ENCODE results near the gene SCO1. TPM values are rescaled to one million over a fixed set of nuclear protein-coding genes. Genes with fewer than 3 reads are reported as not detected.

The SCO1 gene
- total RNA-seq, 1 donor from 2014 or later, result 46.0 TPM

DNA sequence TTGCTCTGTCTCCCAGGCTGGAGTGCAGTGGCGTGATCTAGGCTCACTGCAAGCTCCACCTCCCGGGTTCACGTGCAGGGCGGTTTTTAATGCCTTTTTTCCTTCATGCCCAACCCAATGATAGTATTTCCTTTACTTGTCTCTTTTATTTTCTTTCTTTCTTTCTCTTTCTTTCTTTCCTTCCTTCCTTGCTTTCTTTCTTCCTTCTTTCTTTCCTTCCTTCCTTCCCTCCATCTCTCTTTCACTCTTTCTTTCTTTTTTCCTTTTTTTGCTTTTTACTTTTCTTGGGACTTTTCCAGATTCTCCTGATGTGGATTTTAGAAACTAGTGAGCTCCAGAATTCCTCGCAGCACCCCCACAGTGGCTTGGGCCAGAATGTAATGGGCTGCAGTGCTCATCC lies 43.3 kb downstream of the SCO1 start:
- no peak for DNase-seq (ENCODE audit: low read depth in 2 of 2)

DNA sequence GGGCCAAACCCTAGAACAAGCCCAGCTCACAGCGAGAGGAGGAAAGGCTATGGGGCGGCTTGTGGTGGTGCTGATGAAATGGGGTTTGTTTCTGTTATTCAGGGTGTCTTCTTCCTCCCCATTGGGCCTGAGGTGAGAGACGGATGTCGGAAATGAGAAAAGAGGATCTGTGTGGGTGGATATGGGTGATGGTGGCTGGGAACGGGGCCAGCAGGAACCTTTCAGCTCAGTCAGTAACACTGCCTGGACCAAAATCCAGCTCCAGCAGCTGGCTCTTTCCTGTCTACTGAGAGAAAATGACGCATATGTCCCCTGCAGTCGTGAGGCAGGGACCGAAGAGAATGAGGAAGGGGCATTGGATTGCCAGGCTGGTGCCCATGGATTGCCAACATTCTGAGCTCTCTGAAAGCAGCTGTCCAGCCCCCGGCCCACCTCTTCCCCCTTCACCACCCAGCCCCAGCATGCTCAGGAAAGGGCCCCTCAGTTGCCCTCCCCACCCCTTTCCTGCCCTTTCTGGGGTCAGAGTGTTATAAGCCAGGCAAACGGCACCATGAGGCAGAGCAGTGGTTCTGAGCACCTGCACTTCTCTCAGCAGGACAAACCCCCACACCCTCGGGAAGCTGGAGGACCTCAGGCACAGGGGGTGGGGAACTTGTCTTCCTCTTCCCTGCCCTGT lies 44.2 kb downstream of the SCO1 start:
- peak in 1 of 2 donors; percentile 7 for DNase-seq (ENCODE audit: low read depth in 2 of 2)

DNA sequence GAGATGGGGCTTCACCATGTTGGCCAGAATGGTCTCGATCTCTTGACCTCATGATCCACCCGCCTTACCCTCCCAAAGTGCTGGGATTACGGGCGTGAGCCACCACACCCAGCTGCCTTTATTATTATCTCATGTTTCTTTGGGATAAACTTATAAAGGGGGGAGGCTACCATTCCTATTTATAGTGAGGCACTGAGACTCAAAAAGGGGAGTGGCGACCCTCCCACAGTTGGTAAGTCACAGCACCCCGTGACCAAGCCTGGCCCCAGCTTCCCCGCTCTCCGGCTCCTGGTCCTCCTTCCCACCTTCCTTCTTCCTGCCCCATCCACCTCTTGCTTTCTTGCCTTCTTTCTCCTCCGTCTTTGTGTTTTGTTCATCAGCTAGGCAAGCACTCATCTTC lies 45.4 kb downstream of the SCO1 start:
- DNase-seq (ENCODE audit: low read depth in 2 of 2), result no peak

DNA sequence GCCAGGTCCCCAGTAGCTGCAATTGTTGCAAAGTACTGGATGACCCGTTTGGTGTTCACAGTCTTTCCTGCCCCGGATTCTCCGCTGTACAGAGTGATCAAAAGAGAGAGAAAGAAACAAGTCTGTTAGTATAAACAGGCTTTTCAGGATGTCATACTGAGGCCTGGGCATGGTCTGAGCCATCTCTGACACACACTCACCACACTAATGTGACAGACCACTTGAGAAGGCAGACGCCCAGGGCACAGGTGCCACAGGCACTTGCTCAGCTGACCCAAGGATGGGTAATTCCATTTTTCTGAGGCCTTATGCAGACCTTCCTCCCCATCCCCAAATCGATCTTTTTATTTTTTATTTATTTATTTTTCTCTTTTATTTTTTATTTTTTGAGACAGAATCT lies 47.7 kb downstream of the SCO1 start:
- DNase-seq (ENCODE audit: low read depth in 2 of 2), result no peak

DNA sequence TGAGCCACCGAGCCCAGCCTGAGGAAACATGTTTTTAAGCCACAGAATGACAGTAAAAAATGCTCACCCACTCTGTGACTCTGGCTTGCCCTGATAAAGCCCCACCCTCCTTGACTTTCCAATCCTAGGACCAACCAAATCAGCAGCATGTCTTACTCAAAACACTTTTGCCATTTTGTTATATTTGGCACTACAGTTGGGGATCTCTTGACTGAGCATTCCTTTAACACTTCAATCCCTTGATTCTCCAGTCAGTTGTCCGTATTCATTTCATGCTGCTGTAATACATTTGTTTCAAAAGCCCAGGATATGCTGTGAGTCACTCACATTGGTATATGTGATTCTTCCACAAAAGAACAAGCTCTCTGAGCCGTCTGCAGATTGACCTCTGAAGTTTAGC lies 48.4 kb downstream of the SCO1 start:
- DNase-seq (ENCODE audit: low read depth in 2 of 2), result no peak

DNA sequence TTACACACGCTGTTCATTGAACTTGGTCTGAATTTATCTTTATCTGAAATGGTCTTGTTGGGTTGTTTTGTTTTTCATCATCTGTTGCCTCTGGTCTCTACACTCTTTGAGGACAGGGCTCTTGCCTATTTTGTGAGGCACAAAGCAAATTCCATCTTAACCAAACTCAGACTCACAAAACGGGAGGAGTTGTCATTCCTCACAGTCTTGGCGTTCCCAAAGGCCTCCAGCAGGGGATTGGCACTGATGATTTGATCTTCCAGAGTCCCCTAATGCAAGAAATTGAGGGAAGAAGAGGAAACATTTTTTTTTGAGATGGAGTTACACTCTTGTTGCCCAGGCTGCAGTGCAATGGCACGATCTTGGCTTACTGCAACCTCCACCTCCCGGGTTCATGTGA lies 49.0 kb downstream of the SCO1 start:
- no peak for DNase-seq (ENCODE audit: low read depth in 2 of 2)

DNA sequence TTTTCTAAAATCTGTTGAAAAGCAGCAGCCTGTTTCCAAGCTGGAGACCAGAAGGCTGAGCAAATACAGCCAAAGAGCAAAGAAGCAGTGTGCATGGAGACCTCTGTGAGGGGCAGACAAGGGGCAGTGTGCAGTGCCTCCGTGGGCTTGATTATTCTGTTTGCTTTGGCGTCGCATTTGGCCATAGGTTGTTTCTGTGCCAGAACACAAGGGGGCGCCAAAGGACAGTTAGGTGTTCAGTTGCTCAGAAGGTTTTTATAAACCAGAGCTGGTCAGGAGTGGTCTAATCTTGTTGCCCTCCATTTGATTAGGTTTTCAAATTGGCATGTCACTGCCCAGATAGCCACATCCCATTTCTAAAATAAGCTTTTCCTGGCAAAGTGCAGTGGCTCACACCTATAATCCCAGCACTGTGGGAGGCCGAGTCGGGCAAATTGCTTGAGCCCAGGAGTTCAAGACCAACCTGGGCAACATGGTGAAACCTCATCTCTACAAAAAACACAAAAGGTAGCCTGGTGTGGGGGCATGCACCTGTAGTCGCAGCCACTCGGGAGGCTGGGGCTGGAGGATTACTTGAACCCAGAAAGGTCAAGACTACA lies 50.8 kb downstream of the SCO1 start:
- peak; percentile 65 to 79 for DNase-seq (ENCODE audit: low read depth in 2 of 2)

DNA sequence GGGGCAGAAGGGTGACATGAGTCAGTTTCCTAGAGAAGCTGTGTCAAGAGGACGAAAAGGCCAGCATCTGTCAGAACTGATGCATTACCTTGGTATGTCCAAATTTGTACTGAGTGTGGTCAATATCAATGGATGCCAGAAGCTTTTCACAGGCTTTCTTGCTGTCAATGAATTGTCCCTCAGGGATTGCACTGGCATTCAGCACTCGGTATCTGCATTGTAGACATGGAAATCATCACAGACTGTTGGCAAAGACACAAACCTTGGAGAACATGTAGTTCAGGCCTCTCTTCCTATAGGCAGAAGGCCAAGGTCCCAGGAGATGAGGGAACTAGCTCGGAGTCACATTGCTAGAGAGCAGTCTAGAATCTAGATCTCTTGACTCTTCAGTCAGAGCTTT lies 56.9 kb downstream of the SCO1 start:
- DNase-seq (ENCODE audit: low read depth in 2 of 2), result no peak

DNA sequence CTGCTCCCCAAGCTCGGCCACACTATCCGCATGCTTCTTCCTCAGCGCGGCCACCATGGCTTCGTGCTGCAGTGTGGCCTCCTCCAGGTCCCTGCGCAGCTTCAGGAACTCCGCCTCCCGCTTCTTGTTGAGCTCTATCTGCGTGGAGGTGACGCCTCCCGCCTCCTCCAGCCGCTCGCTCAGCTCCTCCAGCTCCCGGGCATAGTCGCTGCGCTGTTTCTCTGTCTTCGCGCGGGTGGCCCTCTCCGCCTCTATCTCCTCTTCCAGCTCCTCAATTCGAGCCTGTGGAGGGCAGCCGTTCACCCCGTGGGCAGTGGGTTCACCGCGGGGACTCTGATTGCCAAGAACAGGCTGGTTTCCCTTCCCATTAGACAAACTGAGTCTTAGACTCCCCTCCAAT lies 59.2 kb downstream of the SCO1 start:
- no peak for DNase-seq (ENCODE audit: low read depth in 2 of 2)

DNA sequence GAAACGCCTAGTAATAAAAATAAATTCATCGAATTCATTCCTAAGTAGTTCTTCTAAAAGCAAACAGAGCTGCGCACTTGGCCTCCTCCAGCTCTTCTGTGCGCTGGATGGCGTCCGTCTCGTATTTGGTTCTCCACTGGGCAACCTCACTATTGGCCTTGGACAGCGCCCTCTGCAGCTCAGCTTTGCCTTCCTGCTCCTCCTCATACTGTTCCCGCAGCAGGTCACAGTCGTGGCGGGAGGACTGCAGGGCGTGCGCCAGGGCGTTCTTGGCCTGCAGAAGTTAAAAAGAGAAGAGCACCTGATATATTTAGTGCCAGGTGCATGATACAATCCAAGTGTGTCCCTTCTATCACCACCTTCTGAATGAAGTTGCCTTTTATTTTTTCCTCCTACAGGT lies 62.0 kb downstream of the SCO1 start:
- DNase-seq (ENCODE audit: low read depth in 2 of 2), result no peak

DNA sequence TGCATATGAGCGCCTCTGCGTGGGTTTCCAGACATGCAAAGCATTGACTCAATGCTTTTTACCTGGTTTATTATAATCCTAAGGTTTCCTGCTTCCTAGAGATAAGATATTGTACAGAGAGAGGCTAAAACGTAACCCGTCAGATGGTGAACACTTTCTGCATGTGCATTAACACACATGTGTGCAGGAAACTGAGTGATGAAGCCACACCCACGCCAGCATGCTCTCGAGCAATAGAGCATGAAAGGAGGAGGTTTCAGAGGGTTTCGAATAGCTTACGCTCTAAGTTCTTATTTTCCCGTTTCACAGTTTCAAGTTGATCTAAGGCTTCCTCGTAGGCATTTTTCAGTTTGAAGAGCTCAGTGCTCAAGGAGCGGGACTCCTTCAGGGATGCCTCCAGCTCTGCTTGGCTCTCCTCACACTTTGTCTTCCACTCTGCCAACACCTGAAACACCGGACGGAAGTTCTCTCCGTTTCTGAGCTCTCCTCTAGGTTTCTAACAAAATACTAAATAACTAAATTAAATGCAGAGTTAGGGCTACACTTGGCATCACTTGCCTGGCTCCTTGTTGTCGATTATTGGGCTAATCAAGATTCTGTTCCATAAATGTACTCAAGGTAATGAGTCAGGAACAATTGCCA lies 63.5 kb downstream of the SCO1 start:
- no peak for DNase-seq (ENCODE audit: low read depth in 2 of 2)

DNA sequence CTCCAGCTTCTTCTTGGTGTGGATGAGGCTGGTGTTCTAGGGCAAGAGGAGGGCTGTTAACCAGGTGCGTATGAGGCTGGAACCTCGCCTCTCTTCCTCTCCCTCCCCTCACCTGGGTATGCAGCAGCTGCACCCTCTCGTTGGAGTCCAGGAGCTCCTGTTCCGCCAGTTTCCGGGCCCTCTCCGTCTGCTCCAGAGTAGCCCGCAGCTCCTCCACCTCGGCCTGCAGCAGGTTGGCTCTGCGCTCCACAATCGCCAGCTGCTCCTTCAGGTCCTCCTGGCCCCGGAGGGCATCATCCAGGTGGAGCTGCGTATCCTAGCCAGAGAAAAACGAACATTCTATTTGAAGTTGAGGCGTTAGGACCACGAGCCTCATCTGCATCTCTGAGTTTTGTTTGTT lies 65.6 kb downstream of the SCO1 start:
- DNase-seq (ENCODE audit: low read depth in 2 of 2), result no peak

DNA sequence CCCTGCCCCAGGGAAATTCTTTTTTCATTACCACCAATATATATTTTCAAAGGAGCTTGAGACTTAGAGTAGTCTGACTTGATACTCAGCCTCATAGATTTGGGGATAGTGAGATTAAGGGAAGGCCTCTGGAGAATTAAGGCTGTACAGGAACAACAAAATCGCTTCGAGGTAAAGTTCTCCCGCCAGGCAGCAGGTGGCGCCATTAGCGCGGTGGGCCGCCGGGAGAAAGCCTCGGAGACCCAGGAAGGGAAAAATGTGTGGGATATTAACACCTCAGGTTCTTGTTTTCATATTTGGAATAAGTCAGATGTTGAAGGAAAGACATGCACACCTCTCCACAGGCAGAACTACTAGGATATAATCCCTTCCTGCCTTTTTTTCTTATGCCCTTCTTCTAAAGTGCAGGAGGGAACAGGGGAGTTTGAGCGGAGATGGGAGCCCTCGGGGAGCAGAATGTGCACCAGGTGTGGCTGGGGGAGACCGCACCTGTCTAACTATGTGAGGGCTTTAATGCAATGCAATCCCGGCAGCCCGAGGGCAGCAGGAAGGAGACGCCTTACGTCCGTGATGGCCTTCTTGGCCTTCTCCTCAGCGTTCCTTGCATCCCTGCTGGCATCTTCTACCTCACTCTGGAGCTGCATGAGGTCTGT lies 66.2 kb downstream of the SCO1 start:
- DNase-seq (ENCODE audit: low read depth in 2 of 2), result peak in 1 of 2 donors; percentile 26

DNA sequence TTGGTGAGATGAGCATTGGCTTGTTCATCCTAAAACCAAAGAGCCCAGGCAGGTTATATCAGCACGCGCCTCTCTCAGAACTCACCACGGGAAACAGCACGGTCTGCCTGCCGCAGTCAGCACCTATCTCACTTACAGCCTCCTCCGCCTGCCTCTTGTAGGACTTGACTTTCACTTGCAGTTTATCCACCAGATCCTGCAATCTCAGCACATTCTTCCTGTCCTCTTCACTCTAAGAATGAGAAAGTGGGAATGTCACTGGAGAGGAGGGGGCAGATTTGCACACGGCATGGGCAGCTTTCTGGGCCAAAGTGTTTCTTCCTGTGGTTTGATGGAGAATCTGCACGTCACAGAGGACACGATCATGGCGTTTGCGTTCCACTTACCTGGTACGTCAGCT lies 67.6 kb downstream of the SCO1 start:
- no peak for DNase-seq (ENCODE audit: low read depth in 2 of 2)

DNA sequence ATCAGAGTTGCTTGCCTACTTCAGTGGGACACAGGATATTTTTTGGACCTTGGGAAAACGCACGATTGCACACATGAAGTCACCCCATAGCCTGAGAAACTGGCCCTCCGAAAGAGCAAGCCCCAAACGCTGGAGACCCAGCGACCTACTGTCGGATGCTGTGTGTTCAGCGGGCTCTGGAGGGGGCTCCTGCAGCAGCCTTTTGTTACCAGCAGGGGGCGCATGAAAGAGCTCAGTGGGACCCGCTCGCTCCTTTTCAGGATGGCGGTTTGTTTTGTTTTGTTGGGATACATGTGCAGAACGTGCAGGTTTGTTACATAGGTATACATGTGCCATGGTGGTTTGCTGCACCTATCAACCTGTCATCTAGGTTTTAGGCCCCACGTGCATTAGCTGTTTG lies 68.6 kb downstream of the SCO1 start:
- no peak for DNase-seq (ENCODE audit: low read depth in 2 of 2)

DNA sequence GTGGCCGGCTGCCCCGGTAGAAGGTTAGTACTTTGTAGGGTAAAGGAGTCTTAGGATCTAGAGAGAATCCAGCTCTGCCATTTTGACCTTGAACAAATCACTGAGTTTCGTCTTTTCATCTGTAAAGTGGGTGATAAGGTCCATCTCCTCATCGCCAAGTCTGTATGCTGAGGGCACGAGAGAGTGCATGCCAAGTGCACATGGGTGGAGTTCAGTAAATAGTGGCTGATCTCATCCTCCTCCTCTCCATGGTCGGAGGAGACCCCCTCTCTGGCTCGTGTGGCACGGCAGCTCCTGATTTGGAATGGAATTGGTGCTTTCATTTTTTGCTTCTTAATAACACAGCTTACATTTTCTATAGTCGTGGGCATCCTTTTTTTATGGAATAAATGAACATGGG lies 70.9 kb downstream of the SCO1 start:
- no peak for DNase-seq (ENCODE audit: low read depth in 2 of 2)

DNA sequence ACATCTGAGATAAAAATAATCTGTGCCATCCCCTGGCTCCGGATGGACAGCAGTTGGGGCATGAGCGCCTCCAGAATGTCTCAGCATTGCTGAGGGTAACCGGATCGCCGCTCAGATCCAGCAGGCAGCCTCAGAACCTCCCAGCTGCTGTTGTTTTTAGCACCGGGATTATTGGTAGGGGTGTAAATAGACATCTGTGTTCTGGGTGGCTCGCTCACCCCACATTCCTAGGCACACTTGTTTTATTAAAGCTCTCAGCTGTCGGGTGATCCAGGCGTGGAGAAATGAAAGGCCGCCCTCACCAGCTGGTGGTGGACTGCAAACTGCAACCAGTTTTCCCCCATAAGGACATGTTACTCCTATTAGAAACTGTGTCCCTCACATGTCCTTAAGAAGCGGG lies 72.4 kb downstream of the SCO1 start:
- DNase-seq (ENCODE audit: low read depth in 2 of 2), result no peak

DNA sequence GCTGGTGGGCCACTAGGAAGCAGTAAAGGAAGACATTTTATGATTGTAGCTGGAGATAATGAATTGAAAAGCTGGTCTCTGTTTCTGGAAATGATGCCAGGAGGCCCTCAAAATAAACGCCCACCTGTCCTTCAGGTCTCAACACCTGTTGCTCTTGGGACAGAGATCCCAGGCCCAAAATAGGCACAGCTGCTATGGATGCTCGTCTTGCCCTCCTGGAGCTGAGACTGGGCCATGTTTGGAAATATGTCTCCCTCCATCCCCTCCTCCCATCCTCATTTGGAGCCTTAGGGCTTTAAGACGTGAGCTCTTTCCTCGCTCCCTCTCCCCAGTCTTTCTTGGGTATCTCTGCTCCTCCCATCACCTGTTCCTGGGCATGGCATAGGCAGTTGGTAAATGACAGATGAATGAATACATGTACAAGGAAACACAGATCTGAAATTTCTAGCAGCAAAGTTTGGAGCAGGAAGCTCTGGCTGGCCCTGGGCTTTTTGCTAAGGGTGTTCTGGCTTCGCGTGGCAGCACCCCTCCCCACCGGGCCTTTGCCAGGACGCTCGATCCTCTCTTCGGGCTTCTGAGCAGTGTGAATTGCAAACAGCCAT lies 73.5 kb downstream of the SCO1 start:
- no peak for DNase-seq (ENCODE audit: low read depth in 2 of 2)

DNA sequence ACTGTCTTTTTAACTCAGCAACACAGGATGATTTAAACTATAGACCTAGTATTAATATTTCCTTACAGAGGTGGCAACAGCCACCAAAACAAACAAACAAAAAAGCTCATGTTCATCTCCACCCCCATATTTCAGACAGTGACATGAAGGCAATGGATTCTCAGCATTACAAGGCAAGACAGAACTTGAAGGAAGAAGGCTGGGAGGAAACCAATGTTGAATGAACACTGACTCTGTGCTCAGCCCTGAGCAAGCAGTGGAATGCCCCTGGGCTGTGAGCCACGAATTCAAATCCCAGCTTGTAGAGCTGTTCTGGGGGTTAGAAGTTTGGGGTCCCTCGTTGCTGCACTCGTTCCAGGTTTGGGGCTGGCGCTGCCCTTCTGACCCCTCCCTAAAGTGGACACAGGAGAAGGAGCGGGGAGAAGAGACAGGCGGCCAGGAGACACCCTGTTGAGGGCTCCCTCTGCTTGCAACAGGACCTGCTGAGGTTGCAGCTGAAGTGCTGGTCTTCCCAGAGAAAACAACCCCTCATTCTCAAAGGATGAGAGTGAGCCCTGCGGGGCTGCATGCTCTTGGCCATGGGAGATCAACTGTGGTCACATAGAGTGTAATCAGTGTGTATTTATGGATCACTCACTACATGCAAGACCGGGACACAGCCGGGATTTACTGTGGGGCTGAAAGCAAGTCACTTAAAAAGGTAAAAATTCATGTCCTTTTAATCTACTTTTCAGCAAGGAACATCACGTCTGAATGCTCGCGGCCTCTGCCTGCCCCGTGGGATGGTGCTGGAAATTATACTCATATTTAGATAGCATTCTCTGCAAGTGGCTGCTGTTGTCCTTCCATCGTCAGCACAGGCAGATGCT lies 74.5 kb downstream of the SCO1 start:
- no peak for DNase-seq (ENCODE audit: low read depth in 2 of 2)

Measured in dermis microvascular lymphatic vessel endothelial cell (primary cell).